HepG2 (cell line): ENCODE measurements around the gene TBATA. TPM values are rescaled to one million over a fixed set of nuclear protein-coding genes. Genes with fewer than 3 reads are reported as not detected.

Experiments used
- ATAC-seq: fragments of 200-7000 bp; cut with Tn5 transposase; 3 replicates; pipeline ENCODE4 v1.9.1; 2020; ENCODE audit warnings: mild to moderate bottlenecking, moderate library complexity
- BruUV-seq: library from RNA; stranded (reverse); fragments of 400-500 nt; replicated peaks from 2 replicates; lab custom pipeline; 2021; lab: Mats Ljungman, UMichigan
- CTCF ChIA-PET: fragments of 300-600 bp; formaldehyde crosslinking; extraction: SDS; loops from one replicate; lab custom pipeline; 2021; ENCODE audit warnings: low total read pairs, inconsistent platforms, low intra/inter-chr PET ratio; lab: Yijun Ruan, JAX
- POLR2A ChIA-PET: fragments of 350-600 bp; sonication (Branson Sonifier 250); formaldehyde crosslinking; loops from one replicate; lab custom pipeline; 2020; ENCODE audit warnings: antibody characterized with exemption, inconsistent platforms; lab: Yijun Ruan, JAX
- DNase-seq: peaks from one replicate; pipeline ENCODE4 v3.0.0-alpha.2; 2015; ENCODE audit warnings: low spot score
- FAIRE-seq: peaks from 3 replicates; lab custom pipeline; 2011; peaks lifted over from hg19 to GRCh38; lab: Jason Lieb, UNC
- H2AFZ ChIP-seq: one replicate; pipeline ENCODE4 v1.6.1; 2011; ENCODE audit warnings: low read length, inconsistent platforms
- H3K27ac ChIP-seq: fragments of 300-600 bp; 3 replicates; pipeline ENCODE4 v1.8.0; 2011; ENCODE audit warnings: mixed run types, mild to moderate bottlenecking, mixed read lengths, low read length, inconsistent platforms; ENCODE audit not compliant: insufficient read depth; ENCODE audit errors: extremely low read length
- H3K27me3 ChIP-seq, 2 experiments: fragments of 200-600 bp in 1 of 2; 2 replicates in 1 of 2; 3 replicates in 1 of 2; pipeline versions ENCODE4 v1.6.0 to v1.8.0; 2011; ENCODE audit warnings: low read length in 2 of 2, mild to moderate bottlenecking in 2 of 2, moderate library complexity in 2 of 2, inconsistent platforms in 1 of 2; ENCODE audit not compliant: insufficient read depth in 2 of 2, control insufficient read depth in 1 of 2
- H3K36me3 ChIP-seq, 2 experiments: fragments of 200-600 bp in 1 of 2; replicated peaks in 1 of 2; 2 replicates in 1 of 2; 3 replicates in 1 of 2; pipeline versions ENCODE4 v1.5.1 to v1.8.0; 2011; ENCODE audit warnings: low read length in 2 of 2, inconsistent platforms in 1 of 2; ENCODE audit not compliant: insufficient read depth in 2 of 2, control insufficient read depth in 1 of 2
- H3K4me1 ChIP-seq: 2 replicates; pipeline ENCODE4 v1.5.1; 2012; ENCODE audit warnings: low read length, inconsistent platforms; ENCODE audit not compliant: insufficient read depth
- H3K4me2 ChIP-seq: 2 replicates; pipeline ENCODE4 v1.6.0; 2011; ENCODE audit warnings: low read depth, low read length, inconsistent platforms
- H3K4me3 ChIP-seq, 3 experiments: fragments of 200-600 bp in 1 of 3; sonication (generic), shearing (Covaris generic) in 1 of 3; replicated peaks in 1 of 3; 2 replicates each; pipeline ENCODE4 v1.5.1; 2011 to 2016; ENCODE audit warnings: low read length in 3 of 3, inconsistent platforms in 2 of 3, low read depth in 2 of 3, mild to moderate bottlenecking in 2 of 3, control low read depth in 1 of 3, mixed read lengths in 1 of 3; ENCODE audit not compliant: insufficient read depth in 1 of 3
- H3K79me2 ChIP-seq: one replicate; pipeline ENCODE4 v1.6.1; 2011; ENCODE audit warnings: low read length, inconsistent platforms; ENCODE audit not compliant: insufficient read depth
- H3K9ac ChIP-seq: 2 replicates; pipeline ENCODE4 v1.6.0; 2011; ENCODE audit warnings: mild to moderate bottlenecking, low read depth, low read length, inconsistent platforms; ENCODE audit not compliant: insufficient read depth
- H3K9me3 ChIP-seq: 2 replicates; pipeline ENCODE4 v1.5.1; 2012; ENCODE audit warnings: mild to moderate bottlenecking, low read length
- H4K20me1 ChIP-seq: 2 replicates; pipeline ENCODE4 v1.6.0; 2011; ENCODE audit warnings: inconsistent platforms, mild to moderate bottlenecking, low read length, moderate library complexity; ENCODE audit not compliant: insufficient read depth
- AHR ChIP-seq: IDR thresholded peaks from 2 replicates; pipeline ENCODE4 v1.6.1; 2018; ENCODE audit warnings: missing genetic modification reagents, missing compliant biosample characterization
- CENPBD1 ChIP-seq: sonication (generic); formaldehyde crosslinking; IDR thresholded peaks from 2 replicates; pipeline ENCODE4 v1.8.0; 2022; ENCODE audit warnings: missing genetic modification reagents, low read depth, mild to moderate bottlenecking, borderline replicate concordance
- CREM ChIP-seq, 2 experiments: sonication (generic) in 1 of 2; formaldehyde crosslinking in 1 of 2; IDR thresholded peaks; 2 replicates each; pipeline versions ENCODE4 v1.4.0 to v1.6.1; 2016 to 2020; ENCODE audit warnings: antibody characterized with exemption in 1 of 2, mild to moderate bottlenecking in 1 of 2, missing genetic modification reagents in 1 of 2
- ELF1 ChIP-seq: sonication (generic); formaldehyde crosslinking; IDR thresholded peaks from 2 replicates; pipeline ENCODE4 v1.4.0; 2020; ENCODE audit warnings: missing genetic modification reagents
- FUBP1 ChIP-seq: sonication (generic); formaldehyde crosslinking; IDR thresholded peaks from 2 replicates; pipeline ENCODE4 v1.5.1; 2020; ENCODE audit warnings: missing genetic modification reagents, mild to moderate bottlenecking, borderline replicate concordance
- HNF1A ChIP-seq, 2 experiments: sonication (generic) in 1 of 2; formaldehyde crosslinking in 1 of 2; IDR thresholded peaks; 2 replicates each; pipeline versions ENCODE4 v1.4.0 to v1.6.1; 2016 to 2020; ENCODE audit warnings: borderline replicate concordance in 1 of 2, low read depth in 1 of 2, mild to moderate bottlenecking in 1 of 2, missing genetic modification reagents in 1 of 2
- RNF2 ChIP-seq: fragments of 450-650 bp; conservative IDR thresholded peaks from 2 replicates; pipeline ENCODE4 v1.6.1; 2016; ENCODE audit warnings: low read depth
- TSC22D2 ChIP-seq: sonication (generic); formaldehyde crosslinking; IDR thresholded peaks from 2 replicates; pipeline ENCODE4 v1.5.1; 2020; ENCODE audit warnings: missing genetic modification reagents, mild to moderate bottlenecking, borderline replicate concordance
- ZFP1 ChIP-seq: IDR thresholded peaks from 2 replicates; pipeline ENCODE4 v1.6.1; 2016
- ZKSCAN1 ChIP-seq: fragments of 150-350 bp; IDR thresholded peaks from 2 replicates; pipeline ENCODE4 v1.6.1; 2014; ENCODE audit warnings: low read length
- ZNF121 ChIP-seq: sonication (generic); formaldehyde crosslinking; IDR thresholded peaks from 2 replicates; pipeline ENCODE4 v1.5.0; 2020; ENCODE audit warnings: mild to moderate bottlenecking, missing genetic modification reagents
- ZNF20 ChIP-seq: sonication (generic); formaldehyde crosslinking; IDR thresholded peaks from 2 replicates; pipeline ENCODE4 v1.4.0; 2020; ENCODE audit warnings: mild to moderate bottlenecking, moderate library complexity, missing genetic modification reagents
- ZNF274 ChIP-seq: sonication (generic); formaldehyde crosslinking; IDR thresholded peaks from 2 replicates; pipeline ENCODE4 v1.5.1; 2020; ENCODE audit warnings: mild to moderate bottlenecking, missing genetic modification reagents
- ZNF280B ChIP-seq: sonication (generic); formaldehyde crosslinking; IDR thresholded peaks from 2 replicates; pipeline ENCODE4 v1.5.0; 2020; ENCODE audit warnings: missing genetic modification reagents, mild to moderate bottlenecking, borderline replicate concordance
- ZNF766 ChIP-seq: sonication (generic); formaldehyde crosslinking; IDR thresholded peaks from 2 replicates; pipeline ENCODE4 v1.5.0; 2020; ENCODE audit warnings: missing genetic modification reagents, borderline replicate concordance
- ZNF883 ChIP-seq: sonication (generic); formaldehyde crosslinking; IDR thresholded peaks from 2 replicates; pipeline ENCODE4 v1.5.1; 2020; ENCODE audit warnings: mild to moderate bottlenecking, missing genetic modification reagents; ENCODE audit errors: not compliant biosample characterization
- WGBS: methylation state at CpG from one replicate; pipeline ENCODE4 v1.1.6; 2017; ENCODE audit warnings: low lambda C conversion rate; 5-methylcytosine and 5-hydroxymethylcytosine counted together
- in situ Hi-C: cut with HindIII; loops from 2 replicates; pipeline ENCODE4 v1.10.0; 2017; ENCODE audit warnings: low pct_unique_long_range_greater_than_20kb; ENCODE audit not compliant: extremely low pct_ligation_motif_present
- intact Hi-C: fragments of 100-400 bp; cut with micrococcal nuclease; formaldehyde crosslinking; loops from one replicate; pipeline ENCODE4 v1.10.0; 2022; ENCODE audit not compliant: unreplicated experiment
- polyA plus RNA-seq, 8 experiments: library from polyadenylated mRNA; depleted of rRNA in 3 of 8; stranded (reverse) in 7 of 8; unstranded in 1 of 8; fragments of >200 nt; fragmentation: Illumina TruSeq in 4 of 8; extraction: Trizol in 4 of 8; gene quantifications; 2 replicates each; pipeline versions ENCODE4 v1.2.1 to v1.2.3, GENCODE V29; 2011 to 2016; ENCODE audit warnings: low read depth in 4 of 8, missing spikeins in 1 of 8, mixed read lengths in 1 of 8; ENCODE audit not compliant: insufficient read depth in 1 of 8
- total RNA-seq, 5 experiments: library from RNA; depleted of rRNA; stranded (reverse); fragments of >200 nt; fragmentation: Illumina TruSeq; extraction: Trizol; gene quantifications; 2 replicates each; pipeline ENCODE4 v1.2.3, GENCODE V29; 2016; ENCODE audit warnings: low read depth in 1 of 5

The TBATA gene
- total and polyA plus RNA-seq, 2 of the 13 experiments (the other 11 are each of a cell fraction or from before 2014, with no cell fraction given) = not detected

GRCh38 chr10:70765794-70766594, 19.2 kb downstream of the TBATA start:
- H2AFZ ChIP-seq = no peak overlapping the region
- FAIRE-seq (no peak), ATAC-seq (no peak), DNase-seq (no peak)
- peaks cover 6% of the 10 kb centered on the region; the same call in 1 of the 2 replicates for H3K4me1 ChIP-seq
- no peaks in the 10 kb centered on the region for H3K79me2 ChIP-seq
- H3K4me3 ChIP-seq = no peak overlapping the region
- in situ Hi-C loops = no loop called here
- no peak overlapping the region for H3K9ac ChIP-seq
- no peaks in the 10 kb centered on the region for H3K27me3 ChIP-seq
- ChIA-PET POLR2A (no interaction called here), CTCF (no interaction called here)
- H3K9me3 ChIP-seq = peaks cover 11% of the 10 kb centered on the region
- H4K20me1 ChIP-seq = no peaks in the 10 kb centered on the region
- no peak overlapping the region for H3K4me2 ChIP-seq
- no TSS peak for BruUV-seq
- 74% methylated on average over 3 of the region's 8 CpGs for WGBS
- no peaks in the 10 kb centered on the region for H3K36me3 ChIP-seq
- intact Hi-C loops = no loop called here
- H3K27ac ChIP-seq = no peak overlapping the region
- TF ChIP-seq ZFP1 (CRISPR knock-in tag) (no peak), ELF1 (CRISPR knock-in tag) (no peak), ZNF766 (CRISPR knock-in tag) (no peak), HNF1A (IDR thresholded peaks at IDR 0.05; ENCODE audit: low read depth) (no peak), HNF1A (CRISPR knock-in tag; IDR thresholded peaks at IDR 0.05; ENCODE audit: borderline replicate concordance) (no peak), ZKSCAN1 (no peak), TSC22D2 (no peak), CREM (IDR thresholded peaks at IDR 0.05) (no peak), CREM (CRISPR knock-in tag; IDR thresholded peaks at IDR 0.05) (no peak), RNF2 (no peak), AHR (CRISPR knock-in tag) (no peak), ZNF121 (CRISPR knock-in tag) (no peak), ZNF20 (CRISPR knock-in tag) (no peak), FUBP1 (CRISPR knock-in tag) (no peak), ZNF280B (CRISPR knock-in tag) (no peak), CENPBD1 (CRISPR knock-in tag) (no peak), ZNF883 (CRISPR knock-in tag) (no peak), ZNF274 (CRISPR knock-in tag) (no peak)
